Neural crest cell (in vitro differentiated cells): Measurements from ENCODE around the gene OR2D3. TPM values are rescaled to one million over a fixed set of nuclear protein-coding genes. Genes with fewer than 3 reads are reported as not detected.
"Not testable (repeated sequence)": the region's sequence is repeated elsewhere in the genome, so short reads cannot be mapped to it uniquely, and the experiment has no call there.

ENCODE experiments used
- DNase-seq: peaks from one replicate; pipeline ENCODE4 v3.0.0; 2021; ENCODE audit warnings: low read depth, mixed read lengths, low spot score
- H3K27ac Mint-ChIP-seq: one replicate; pipeline ENCODE4 v1.8.0; 2021; ENCODE audit warnings: mild to moderate bottlenecking, mixed read lengths; ENCODE audit not compliant: unreplicated experiment
- H3K27me3 Mint-ChIP-seq: 2 replicates; pipeline ENCODE4 v1.8.0; 2021; ENCODE audit warnings: low read depth, mild to moderate bottlenecking, mixed read lengths
- H3K36me3 Mint-ChIP-seq: 2 replicates; pipeline ENCODE4 v1.8.0; 2021; ENCODE audit warnings: low read depth, mild to moderate bottlenecking, mixed read lengths
- H3K4me1 Mint-ChIP-seq: 2 replicates; pipeline ENCODE4 v1.8.0; 2021; ENCODE audit warnings: mixed read lengths
- H3K4me3 Mint-ChIP-seq: one replicate; pipeline ENCODE4 v1.8.0; 2021; ENCODE audit warnings: mild to moderate bottlenecking, mixed read lengths
- H3K9me3 Mint-ChIP-seq: 2 replicates; pipeline ENCODE4 v1.8.0; 2021; ENCODE audit warnings: mixed read lengths
- CTCF ChIP-seq: fragments of 200-600 bp; sonication (generic); conservative IDR thresholded peaks from 2 replicates; pipeline ENCODE4 v1.5.0; 2021; ENCODE audit warnings: antibody characterized with exemption, mild to moderate bottlenecking
- total RNA-seq: library from RNA; stranded (reverse); gene quantifications from 2 replicates; pipeline ENCODE4 v1.2.1, GENCODE V29; 2021

OR2D3 gene
- total RNA-seq, 1 donor from 2014 or later, result not detected

- no peaks in the 10 kb centered on the region for H3K27me3 Mint-ChIP-seq
- H3K4me3 Mint-ChIP-seq, result no peak overlapping the region
- no peak for TF ChIP-seq CTCF
- no peak overlapping the region for H3K27ac Mint-ChIP-seq
- H3K36me3 Mint-ChIP-seq, result no peaks in the 10 kb centered on the region
- no peak for DNase-seq
- no peaks in the 10 kb centered on the region for H3K4me1 Mint-ChIP-seq
- H3K9me3 Mint-ChIP-seq, result no peaks in the 10 kb centered on the region
Observed at GRCh38 chr11:6882751-6883150, 38.1 kb upstream of the OR2D3 start.

DNA sequence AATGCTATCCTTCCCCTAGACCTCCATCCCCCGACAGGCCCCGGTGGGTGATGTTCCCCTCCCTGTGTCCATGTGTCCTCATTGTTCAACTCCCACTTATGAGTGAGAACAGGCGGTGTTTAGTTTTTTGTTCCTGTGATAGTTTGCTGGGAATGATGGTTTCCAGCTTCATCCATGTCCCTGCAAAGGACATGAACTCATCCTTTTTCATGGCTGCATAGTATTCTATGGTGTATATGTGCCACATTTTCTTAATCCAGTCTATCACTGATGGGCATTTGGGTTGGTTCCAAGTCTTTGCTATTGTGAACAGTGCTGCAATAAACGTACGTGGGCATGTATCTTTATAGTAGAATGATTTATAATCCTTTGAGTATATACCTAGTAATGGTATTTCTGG is 33.1 kb upstream of the OR2D3 start:
- H3K4me1 Mint-ChIP-seq, H3K27ac Mint-ChIP-seq, H3K9me3 Mint-ChIP-seq, H3K4me3 Mint-ChIP-seq, DNase-seq, H3K36me3 Mint-ChIP-seq, H3K27me3 Mint-ChIP-seq: not testable (repeated sequence)

DNA sequence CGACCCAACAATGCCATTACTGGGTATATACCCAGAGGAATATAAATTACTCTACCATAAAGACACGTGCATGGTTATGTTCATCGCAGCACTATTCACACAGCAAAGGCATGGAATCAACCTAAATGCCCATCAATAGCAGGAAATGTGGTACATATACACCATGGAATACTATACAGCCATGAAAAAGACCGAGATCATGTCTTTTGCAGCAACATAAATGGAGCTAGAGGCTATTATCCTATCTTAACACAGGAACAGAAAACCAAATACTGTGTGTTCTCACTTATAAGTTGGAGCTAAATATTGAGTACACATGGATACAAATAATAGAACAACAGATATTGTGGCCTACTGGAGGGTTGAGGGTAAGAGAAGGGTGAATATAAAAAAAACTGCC is 32.0 kb upstream of the OR2D3 start:
- no peaks in the 10 kb centered on the region for H3K9me3 Mint-ChIP-seq
- H3K27me3 Mint-ChIP-seq, result no peaks in the 10 kb centered on the region
- no peaks in the 10 kb centered on the region for H3K4me1 Mint-ChIP-seq
- H3K36me3 Mint-ChIP-seq, result no peaks in the 10 kb centered on the region
- H3K4me3 Mint-ChIP-seq, result no peak overlapping the region
- TF ChIP-seq CTCF, result no peak
- H3K27ac Mint-ChIP-seq, result no peak overlapping the region
- DNase-seq, result no peak

DNA sequence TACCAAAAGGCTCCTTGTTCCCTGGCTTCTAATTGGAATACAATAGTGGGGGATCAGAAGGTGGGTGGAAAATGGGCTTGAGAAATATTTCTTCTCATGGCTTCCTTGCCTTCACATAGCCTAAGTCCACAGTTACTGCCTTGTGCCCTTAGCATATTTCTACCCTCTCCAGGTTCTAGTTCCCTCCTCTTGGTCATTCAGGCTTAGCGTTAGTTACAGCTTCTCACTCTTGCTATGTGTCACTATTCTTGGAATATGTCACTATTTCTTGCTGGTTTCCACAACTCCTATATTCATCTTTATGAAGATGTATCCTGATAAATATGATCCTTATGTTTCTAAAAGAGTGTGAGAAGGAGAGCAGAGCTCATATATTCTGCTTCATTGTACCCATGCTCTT is 31.0 kb upstream of the OR2D3 start:
- Mint-ChIP-seq H3K27ac (no peak overlapping the region), H3K36me3 (no peaks in the 10 kb centered on the region), H3K4me1 (no peaks in the 10 kb centered on the region), H3K9me3 (no peaks in the 10 kb centered on the region), H3K27me3 (no peaks in the 10 kb centered on the region), H3K4me3 (no peak overlapping the region)
- no peak for TF ChIP-seq CTCF
- no peak for DNase-seq

DNA sequence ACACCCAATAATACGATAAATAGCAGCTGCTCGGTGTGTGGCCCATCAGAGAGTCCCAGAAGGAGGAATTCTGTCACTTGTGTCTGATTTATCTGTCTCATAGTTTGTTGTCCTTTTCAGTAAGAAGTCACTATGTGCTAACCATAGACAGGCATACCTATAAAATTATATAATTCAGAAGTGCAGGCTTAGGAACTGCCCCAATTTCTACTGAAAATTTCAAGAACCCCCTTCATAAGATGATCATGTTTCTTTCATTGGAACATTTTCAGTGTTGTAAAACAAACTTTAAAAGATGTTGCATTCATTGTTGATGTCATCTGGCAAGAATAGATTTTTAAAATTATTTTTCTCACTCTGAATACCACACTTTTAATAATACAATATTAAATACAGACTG is 28.4 kb upstream of the OR2D3 start, which contains the start of gene OR2D2:
OR2D2 (minus strand) TSS at position 101 of the 400 bp plus-strand sequence; CDS start at position 101, 0 bp downstream.
- TF ChIP-seq CTCF, result no peak
- H3K4me3 Mint-ChIP-seq, result no peak within 1 kb of the TSS
- no peak within 1 kb of the TSS for H3K27ac Mint-ChIP-seq
- H3K36me3 Mint-ChIP-seq, result no peaks in the 10 kb centered on the region
- H3K27me3 Mint-ChIP-seq, result no peaks in the 10 kb centered on the region
- H3K9me3 Mint-ChIP-seq, result no peaks in the 10 kb centered on the region
- no peak for DNase-seq
- no peaks in the 10 kb centered on the region for H3K4me1 Mint-ChIP-seq

- no peak overlapping the region for H3K4me3 Mint-ChIP-seq
- no peak for DNase-seq
- H3K27ac Mint-ChIP-seq, result no peak overlapping the region
- no peaks in the 10 kb centered on the region for H3K36me3 Mint-ChIP-seq
- H3K4me1 Mint-ChIP-seq, result no peaks in the 10 kb centered on the region
- H3K27me3 Mint-ChIP-seq, result no peaks in the 10 kb centered on the region
- TF ChIP-seq CTCF, result no peak
- no peaks in the 10 kb centered on the region for H3K9me3 Mint-ChIP-seq
Observed at GRCh38 chr11:6894097-6894496, 26.7 kb upstream of the OR2D3 start.
